ENCODE data around the gene DAZL.

DNA sequence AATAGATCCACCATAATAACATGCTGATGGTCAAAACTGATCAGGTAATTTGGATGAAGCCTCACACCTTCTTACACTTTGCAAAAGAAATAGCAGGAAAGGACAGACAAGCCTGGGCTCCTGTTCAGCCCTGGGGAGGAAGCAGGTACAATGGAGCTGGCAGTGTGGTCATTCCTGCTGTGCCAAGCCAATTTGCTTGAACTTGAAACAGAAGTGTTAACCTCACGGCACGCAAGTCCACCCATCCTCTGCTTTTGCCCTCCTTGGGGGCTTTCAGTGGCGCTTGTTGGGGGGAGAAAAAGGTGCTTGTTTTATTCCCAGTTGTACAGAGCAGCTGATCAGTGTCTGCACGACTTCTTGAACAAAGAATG, 54.9 kb downstream of the DAZL start:
- TF ChIP-seq, protein P1, sequence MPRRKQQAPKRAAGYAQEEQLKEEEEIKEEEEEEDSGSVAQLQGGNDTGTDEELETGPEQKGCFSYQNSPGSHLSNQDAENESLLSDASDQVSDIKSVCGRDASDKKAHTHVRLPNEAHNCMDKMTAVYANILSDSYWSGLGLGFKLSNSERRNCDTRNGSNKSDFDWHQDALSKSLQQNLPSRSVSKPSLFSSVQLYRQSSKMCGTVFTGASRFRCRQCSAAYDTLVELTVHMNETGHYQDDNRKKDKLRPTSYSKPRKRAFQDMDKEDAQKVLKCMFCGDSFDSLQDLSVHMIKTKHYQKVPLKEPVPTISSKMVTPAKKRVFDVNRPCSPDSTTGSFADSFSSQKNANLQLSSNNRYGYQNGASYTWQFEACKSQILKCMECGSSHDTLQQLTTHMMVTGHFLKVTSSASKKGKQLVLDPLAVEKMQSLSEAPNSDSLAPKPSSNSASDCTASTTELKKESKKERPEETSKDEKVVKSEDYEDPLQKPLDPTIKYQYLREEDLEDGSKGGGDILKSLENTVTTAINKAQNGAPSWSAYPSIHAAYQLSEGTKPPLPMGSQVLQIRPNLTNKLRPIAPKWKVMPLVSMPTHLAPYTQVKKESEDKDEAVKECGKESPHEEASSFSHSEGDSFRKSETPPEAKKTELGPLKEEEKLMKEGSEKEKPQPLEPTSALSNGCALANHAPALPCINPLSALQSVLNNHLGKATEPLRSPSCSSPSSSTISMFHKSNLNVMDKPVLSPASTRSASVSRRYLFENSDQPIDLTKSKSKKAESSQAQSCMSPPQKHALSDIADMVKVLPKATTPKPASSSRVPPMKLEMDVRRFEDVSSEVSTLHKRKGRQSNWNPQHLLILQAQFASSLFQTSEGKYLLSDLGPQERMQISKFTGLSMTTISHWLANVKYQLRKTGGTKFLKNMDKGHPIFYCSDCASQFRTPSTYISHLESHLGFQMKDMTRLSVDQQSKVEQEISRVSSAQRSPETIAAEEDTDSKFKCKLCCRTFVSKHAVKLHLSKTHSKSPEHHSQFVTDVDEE (CRISPR knock-in tag; IDR thresholded peaks at IDR 0.05), result no peak
- TF ChIP-seq ARNTL (CRISPR knock-in tag; IDR thresholded peaks at IDR 0.05; ENCODE audit: borderline replicate concordance, low read depth) (no peak), OSR1 (CRISPR knock-in tag; IDR thresholded peaks at IDR 0.05) (no peak), ZC3H10 (CRISPR knock-in tag; IDR thresholded peaks at IDR 0.05) (no peak), ZFP30 (CRISPR knock-in tag; IDR thresholded peaks at IDR 0.05) (no peak), ZFP3 (CRISPR knock-in tag; IDR thresholded peaks at IDR 0.05) (no peak), PPARA (CRISPR knock-in tag; IDR thresholded peaks at IDR 0.05; ENCODE audit: borderline replicate concordance) (no peak), CSDC2 (CRISPR knock-in tag; IDR thresholded peaks at IDR 0.05) (no peak), TCF4 (CRISPR knock-in tag; IDR thresholded peaks at IDR 0.05; ENCODE audit: borderline replicate concordance) (no peak), SNAI2 (CRISPR knock-in tag; IDR thresholded peaks at IDR 0.05) (no peak)
- TF ChIP-seq, protein P2, sequence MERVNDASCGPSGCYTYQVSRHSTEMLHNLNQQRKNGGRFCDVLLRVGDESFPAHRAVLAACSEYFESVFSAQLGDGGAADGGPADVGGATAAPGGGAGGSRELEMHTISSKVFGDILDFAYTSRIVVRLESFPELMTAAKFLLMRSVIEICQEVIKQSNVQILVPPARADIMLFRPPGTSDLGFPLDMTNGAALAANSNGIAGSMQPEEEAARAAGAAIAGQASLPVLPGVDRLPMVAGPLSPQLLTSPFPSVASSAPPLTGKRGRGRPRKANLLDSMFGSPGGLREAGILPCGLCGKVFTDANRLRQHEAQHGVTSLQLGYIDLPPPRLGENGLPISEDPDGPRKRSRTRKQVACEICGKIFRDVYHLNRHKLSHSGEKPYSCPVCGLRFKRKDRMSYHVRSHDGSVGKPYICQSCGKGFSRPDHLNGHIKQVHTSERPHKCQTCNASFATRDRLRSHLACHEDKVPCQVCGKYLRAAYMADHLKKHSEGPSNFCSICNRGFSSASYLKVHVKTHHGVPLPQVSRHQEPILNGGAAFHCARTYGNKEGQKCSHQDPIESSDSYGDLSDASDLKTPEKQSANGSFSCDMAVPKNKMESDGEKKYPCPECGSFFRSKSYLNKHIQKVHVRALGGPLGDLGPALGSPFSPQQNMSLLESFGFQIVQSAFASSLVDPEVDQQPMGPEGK (CRISPR knock-in tag; IDR thresholded peaks at IDR 0.05; ENCODE audit: borderline replicate concordance), result no peak
